HTERT RPE-1 (cell line): Measurements from ENCODE around the gene TBC1D5.
"Not testable (repeated sequence)": the region's sequence is repeated elsewhere in the genome, so short reads cannot be mapped to it uniquely, and the experiment has no call there.

Source experiments
- in situ Hi-C: fragments of 300-500 bp; cut with MboI; formaldehyde crosslinking; loops from 4 replicates; pipeline ENCODE4 v1.14.3; 2020; ENCODE audit warnings: low sequenced_read_pairs

The TBC1D5 gene

GRCh38 chr3:17153209-17153608, 589.2 kb downstream of the TBC1D5 start:
- in situ Hi-C loops: no loop called here

GRCh38 chr3:17151598-17152373, 590.6 kb downstream of the TBC1D5 start:
- in situ Hi-C loops: no loop called here

GRCh38 chr3:17149076-17149475, 593.4 kb downstream of the TBC1D5 start:
- in situ Hi-C loops: no loop called here

- in situ Hi-C loops: no loop called here
Measured at GRCh38 chr3:17144665-17144993, 597.8 kb downstream of the TBC1D5 start.

- in situ Hi-C loops: no loop called here
Measured at GRCh38 chr3:17143893-17144664, 598.4 kb downstream of the TBC1D5 start.

- in situ Hi-C loops: no loop called here
Measured at GRCh38 chr3:17142516-17142915, 599.9 kb downstream of the TBC1D5 start.

- in situ Hi-C loops: no loop called here
Measured at GRCh38 chr3:17141699-17142098, 600.7 kb downstream of the TBC1D5 start.

GRCh38 chr3:17140670-17141505, 601.5 kb downstream of the TBC1D5 start:
- in situ Hi-C loops: no loop called here

GRCh38 chr3:17138246-17139039, 604.0 kb downstream of the TBC1D5 start:
- in situ Hi-C loops: no loop called here

- in situ Hi-C loops: no loop called here
Measured at GRCh38 chr3:17137321-17137826, 605.1 kb downstream of the TBC1D5 start.

- in situ Hi-C loops: no loop called here
Measured at GRCh38 chr3:17136136-17136721, 606.2 kb downstream of the TBC1D5 start.

GRCh38 chr3:17135696-17136095, 606.7 kb downstream of the TBC1D5 start:
- in situ Hi-C loops: no loop called here

- in situ Hi-C loops: no loop called here
Measured at GRCh38 chr3:17133632-17134545, 608.5 kb downstream of the TBC1D5 start.

- in situ Hi-C loops: no loop called here
Measured at GRCh38 chr3:17132286-17133115, 609.9 kb downstream of the TBC1D5 start.

GRCh38 chr3:17130956-17131355, 611.5 kb downstream of the TBC1D5 start:
- in situ Hi-C loops: no loop called here

GRCh38 chr3:17129556-17129955, 612.9 kb downstream of the TBC1D5 start:
- in situ Hi-C loops: no loop called here

GRCh38 chr3:17128671-17129070, 613.8 kb downstream of the TBC1D5 start:
- in situ Hi-C loops: not testable (repeated sequence)
